VCaP (cell line): ENCODE results near the gene AUTS2.

Experiments used
- H3K27ac ChIP-seq: fragments of 450-650 bp; 2 replicates; pipeline ENCODE4 v1.5.1; 2017
- CTCF ChIP-seq: fragments of 450-650 bp; conservative IDR thresholded peaks from 2 replicates; pipeline ENCODE4 v1.5.1; 2017; ENCODE audit warnings: mild to moderate bottlenecking, moderate library complexity

Gene AUTS2

GRCh38 chr7:70480927-70481569, 882.8 kb downstream of the AUTS2 start:
- H3K27ac ChIP-seq: peak overlapping the region; percentile 57
- no peak for TF ChIP-seq CTCF

- no peak for TF ChIP-seq CTCF
- peak overlapping the region; percentile 57 for H3K27ac ChIP-seq
Measured at GRCh38 chr7:70481570-70482123, 883.4 kb downstream of the AUTS2 start.

- no peak overlapping the region for H3K27ac ChIP-seq
- TF ChIP-seq CTCF: no peak
Measured at GRCh38 chr7:70484255-70484654, 886.0 kb downstream of the AUTS2 start.

- TF ChIP-seq CTCF: no peak
- H3K27ac ChIP-seq: no peak overlapping the region
Measured at GRCh38 chr7:70486977-70487376, 888.7 kb downstream of the AUTS2 start.

GRCh38 chr7:70487428-70487827, 889.2 kb downstream of the AUTS2 start:
- H3K27ac ChIP-seq: no peak overlapping the region
- TF ChIP-seq CTCF: no peak

GRCh38 chr7:70487886-70488285, 889.6 kb downstream of the AUTS2 start:
- no peak for TF ChIP-seq CTCF

GRCh38 chr7:70489813-70490212, 891.5 kb downstream of the AUTS2 start:
- TF ChIP-seq CTCF: no peak
- H3K27ac ChIP-seq: no peak overlapping the region

More at GRCh38 chr7:70487886-70488285, 889.6 kb downstream of the AUTS2 start:
- H3K27ac ChIP-seq: no peak overlapping the region
